ENCODE measurements around the gene TIMM23. TPM values are rescaled to one million over a fixed set of nuclear protein-coding genes. Genes with fewer than 3 reads are reported as not detected.

TIMM23 gene
- total RNA-seq, 1 experiment from 2014 or later, result 103 TPM

GRCh38 chr10:46024948-46025347 is 52.7 kb downstream of the TIMM23 start:
- H3K27me3 ChIP-seq (ENCODE audit: control insufficient read depth, insufficient read depth, low read length), result no peaks in the 10 kb centered on the region
- CTCF ChIA-PET, result no interaction called here
- H3K36me3 ChIP-seq (ENCODE audit: control insufficient read depth, insufficient read depth, low read length), result no peaks in the 10 kb centered on the region
- no TSS peak for BruUV-seq (replicated peaks)
- DNase-seq (ENCODE audit: low read depth, low spot score), result no peak
- intact Hi-C loops (cut with micrococcal nuclease; ENCODE audit: unreplicated experiment) (no loop called here), in situ Hi-C loops (cut with HindIII; ENCODE audit: low pct_unique_long_range_greater_than_20kb, low sequenced_read_pairs) (no loop called here)
- peak overlapping the region; percentile 60; the same call in 1 of the 2 replicates for H3K27ac ChIP-seq (ENCODE audit: low read length)
- H3K4me1 ChIP-seq (ENCODE audit: control insufficient read depth, insufficient read depth, low read length), result peaks cover 72% of the 10 kb centered on the region
- TF ChIP-seq, protein P1, sequence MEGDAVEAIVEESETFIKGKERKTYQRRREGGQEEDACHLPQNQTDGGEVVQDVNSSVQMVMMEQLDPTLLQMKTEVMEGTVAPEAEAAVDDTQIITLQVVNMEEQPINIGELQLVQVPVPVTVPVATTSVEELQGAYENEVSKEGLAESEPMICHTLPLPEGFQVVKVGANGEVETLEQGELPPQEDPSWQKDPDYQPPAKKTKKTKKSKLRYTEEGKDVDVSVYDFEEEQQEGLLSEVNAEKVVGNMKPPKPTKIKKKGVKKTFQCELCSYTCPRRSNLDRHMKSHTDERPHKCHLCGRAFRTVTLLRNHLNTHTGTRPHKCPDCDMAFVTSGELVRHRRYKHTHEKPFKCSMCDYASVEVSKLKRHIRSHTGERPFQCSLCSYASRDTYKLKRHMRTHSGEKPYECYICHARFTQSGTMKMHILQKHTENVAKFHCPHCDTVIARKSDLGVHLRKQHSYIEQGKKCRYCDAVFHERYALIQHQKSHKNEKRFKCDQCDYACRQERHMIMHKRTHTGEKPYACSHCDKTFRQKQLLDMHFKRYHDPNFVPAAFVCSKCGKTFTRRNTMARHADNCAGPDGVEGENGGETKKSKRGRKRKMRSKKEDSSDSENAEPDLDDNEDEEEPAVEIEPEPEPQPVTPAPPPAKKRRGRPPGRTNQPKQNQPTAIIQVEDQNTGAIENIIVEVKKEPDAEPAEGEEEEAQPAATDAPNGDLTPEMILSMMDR (IDR thresholded peaks at IDR 0.05), result no peak
- POLR2A ChIA-PET, result no interaction called here
- ATAC-seq, result no peak
- H3K4me3 ChIP-seq (ENCODE audit: low read depth in 2 of 2, low read length in 2 of 2), result no peak overlapping the region
- H3K9me3 ChIP-seq (ENCODE audit: control insufficient read depth, insufficient read depth, low read depth, low read length), result no peaks in the 10 kb centered on the region

DNA sequence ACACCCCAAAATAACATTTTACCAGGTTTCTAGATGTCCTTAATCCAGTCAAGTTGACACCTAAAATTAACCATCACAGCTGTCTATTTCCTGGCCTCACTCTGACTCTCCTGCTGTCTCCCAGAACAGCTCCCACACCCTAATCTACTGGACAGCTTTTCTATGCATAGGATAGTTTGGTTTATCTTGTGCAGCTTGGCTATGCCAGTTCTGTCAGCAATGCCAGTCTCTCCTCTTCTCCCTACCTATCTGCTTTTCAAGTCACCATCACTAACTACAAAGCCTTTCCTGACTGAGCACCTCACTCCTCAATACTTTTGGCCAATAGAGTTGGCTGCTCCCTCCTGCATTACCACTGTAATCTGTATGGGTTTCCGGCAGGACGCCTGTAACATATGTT is 53.1 kb downstream of the TIMM23 start:
- in situ Hi-C loops (cut with HindIII; ENCODE audit: low pct_unique_long_range_greater_than_20kb, low sequenced_read_pairs) (no loop called here), intact Hi-C loops (cut with micrococcal nuclease; ENCODE audit: unreplicated experiment) (no loop called here)
- no TSS peak for BruUV-seq (replicated peaks)
- H3K9me3 ChIP-seq (ENCODE audit: control insufficient read depth, insufficient read depth, low read depth, low read length), result no peaks in the 10 kb centered on the region
- peaks cover 68% of the 10 kb centered on the region for H3K4me1 ChIP-seq (ENCODE audit: control insufficient read depth, insufficient read depth, low read length)
- no peaks in the 10 kb centered on the region for H3K36me3 ChIP-seq (ENCODE audit: control insufficient read depth, insufficient read depth, low read length)
- no peak for ATAC-seq
- TF ChIP-seq, protein P1 (IDR thresholded peaks at IDR 0.05), result no peak
- TF ChIP-seq POLR2AphosphoS5 (IDR thresholded peaks at IDR 0.05; ENCODE audit: low read depth, low read length) (no peak), TCF7L2 (IDR thresholded peaks at IDR 0.05; ENCODE audit: low read depth, low read length) (no peak), SIN3A (IDR thresholded peaks at IDR 0.05; ENCODE audit: borderline replicate concordance, insufficient read depth, low read depth, low read length) (no peak)
- TF ChIP-seq, protein P2, sequence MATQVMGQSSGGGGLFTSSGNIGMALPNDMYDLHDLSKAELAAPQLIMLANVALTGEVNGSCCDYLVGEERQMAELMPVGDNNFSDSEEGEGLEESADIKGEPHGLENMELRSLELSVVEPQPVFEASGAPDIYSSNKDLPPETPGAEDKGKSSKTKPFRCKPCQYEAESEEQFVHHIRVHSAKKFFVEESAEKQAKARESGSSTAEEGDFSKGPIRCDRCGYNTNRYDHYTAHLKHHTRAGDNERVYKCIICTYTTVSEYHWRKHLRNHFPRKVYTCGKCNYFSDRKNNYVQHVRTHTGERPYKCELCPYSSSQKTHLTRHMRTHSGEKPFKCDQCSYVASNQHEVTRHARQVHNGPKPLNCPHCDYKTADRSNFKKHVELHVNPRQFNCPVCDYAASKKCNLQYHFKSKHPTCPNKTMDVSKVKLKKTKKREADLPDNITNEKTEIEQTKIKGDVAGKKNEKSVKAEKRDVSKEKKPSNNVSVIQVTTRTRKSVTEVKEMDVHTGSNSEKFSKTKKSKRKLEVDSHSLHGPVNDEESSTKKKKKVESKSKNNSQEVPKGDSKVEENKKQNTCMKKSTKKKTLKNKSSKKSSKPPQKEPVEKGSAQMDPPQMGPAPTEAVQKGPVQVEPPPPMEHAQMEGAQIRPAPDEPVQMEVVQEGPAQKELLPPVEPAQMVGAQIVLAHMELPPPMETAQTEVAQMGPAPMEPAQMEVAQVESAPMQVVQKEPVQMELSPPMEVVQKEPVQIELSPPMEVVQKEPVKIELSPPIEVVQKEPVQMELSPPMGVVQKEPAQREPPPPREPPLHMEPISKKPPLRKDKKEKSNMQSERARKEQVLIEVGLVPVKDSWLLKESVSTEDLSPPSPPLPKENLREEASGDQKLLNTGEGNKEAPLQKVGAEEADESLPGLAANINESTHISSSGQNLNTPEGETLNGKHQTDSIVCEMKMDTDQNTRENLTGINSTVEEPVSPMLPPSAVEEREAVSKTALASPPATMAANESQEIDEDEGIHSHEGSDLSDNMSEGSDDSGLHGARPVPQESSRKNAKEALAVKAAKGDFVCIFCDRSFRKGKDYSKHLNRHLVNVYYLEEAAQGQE (IDR thresholded peaks at IDR 0.05; ENCODE audit: insufficient read depth in 1 of 2, low read depth in 2 of 2, low read length in 1 of 2), result no peak
- no peak overlapping the region for H3K4me3 ChIP-seq (ENCODE audit: low read depth in 2 of 2, low read length in 2 of 2)
- ChIA-PET POLR2A (no interaction called here), CTCF (no interaction called here)
- no peak overlapping the region for H3K27ac ChIP-seq (ENCODE audit: low read length)
- no peaks in the 10 kb centered on the region for H3K27me3 ChIP-seq (ENCODE audit: control insufficient read depth, insufficient read depth, low read length)
- DNase-seq (ENCODE audit: low read depth, low spot score), result no peak

- intact Hi-C loops (cut with micrococcal nuclease; ENCODE audit: unreplicated experiment) (no loop called here), in situ Hi-C loops (cut with HindIII; ENCODE audit: low pct_unique_long_range_greater_than_20kb, low sequenced_read_pairs) (no loop called here)
- H3K27me3 ChIP-seq (ENCODE audit: control insufficient read depth, insufficient read depth, low read length), result no peaks in the 10 kb centered on the region
- no TSS peak for BruUV-seq (replicated peaks)
- H3K9me3 ChIP-seq (ENCODE audit: control insufficient read depth, insufficient read depth, low read depth, low read length), result no peaks in the 10 kb centered on the region
- ChIA-PET POLR2A (no interaction called here), CTCF (no interaction called here)
- H3K4me3 ChIP-seq (ENCODE audit: low read depth in 2 of 2, low read length in 2 of 2), result no peak overlapping the region
- TF ChIP-seq SIN3A (IDR thresholded peaks at IDR 0.05; ENCODE audit: borderline replicate concordance, insufficient read depth, low read depth, low read length), result no peak
- TF ChIP-seq, protein P1 (IDR thresholded peaks at IDR 0.05), result no peak
- TF ChIP-seq POLR2AphosphoS5 (IDR thresholded peaks at IDR 0.05; ENCODE audit: low read depth, low read length), result no peak
- TF ChIP-seq, protein P2 (IDR thresholded peaks at IDR 0.05; ENCODE audit: insufficient read depth in 1 of 2, low read depth in 2 of 2, low read length in 1 of 2), result no peak
- no peak for TF ChIP-seq TCF7L2 (IDR thresholded peaks at IDR 0.05; ENCODE audit: low read depth, low read length)
- H3K4me1 ChIP-seq (ENCODE audit: control insufficient read depth, insufficient read depth, low read length), result peaks cover 64% of the 10 kb centered on the region
- no peak for ATAC-seq
- H3K27ac ChIP-seq (ENCODE audit: low read length), result no peak overlapping the region
- no peaks in the 10 kb centered on the region for H3K36me3 ChIP-seq (ENCODE audit: control insufficient read depth, insufficient read depth, low read length)
- DNase-seq (ENCODE audit: low read depth, low spot score), result no peak
These were observed 53.8 kb downstream of the TIMM23 start for GRCh38 chr10:46026106-46026505.
